Measurements from ENCODE around the gene ASAH2. TPM values are rescaled to one million over a fixed set of nuclear protein-coding genes. Genes with fewer than 3 reads are reported as not detected.

The ASAH2 gene
- polyA plus RNA-seq, 4 donors = 3.8 to 32.2 (median 14.1) TPM

GRCh38 chr10:50211670-50212069 is 39.6 kb downstream of the ASAH2 start:
- Histone ChIP-seq H3K9me3 (ENCODE audit: control insufficient read depth in 2 of 2, insufficient read depth in 1 of 2, low read depth in 1 of 2, low read length in 1 of 2) (no peaks in the 10 kb centered on the region), H3K36me3 (ENCODE audit: control insufficient read depth in 3 of 3, insufficient read depth in 2 of 3, low read depth in 1 of 3, low read length in 3 of 3) (peaks cover 0 to 7% (median 0%) of the 10 kb centered on the region in 3 donors), H3K4me1 (ENCODE audit: control insufficient read depth in 3 of 3, insufficient read depth in 2 of 3, low read depth in 1 of 3, low read length in 2 of 3) (no peaks in the 10 kb centered on the region), H3K27ac (ENCODE audit: low read depth in 1 of 3, low read length in 2 of 3) (no peak overlapping the region), H3K27me3 (ENCODE audit: control insufficient read depth in 3 of 3, insufficient read depth in 3 of 3, low read length in 3 of 3) (no peaks in the 10 kb centered on the region), H3K4me3 (ENCODE audit: low read depth in 1 of 3, low read length in 3 of 3) (no peak overlapping the region)
- no peak for DNase-seq
- FAIRE-seq = no peak
- 70 to 86% (median 80%) methylated on average over 3 of the region's 3 CpGs for WGBS, 3 donors

GRCh38 chr10:50210876-50211275 is 40.4 kb downstream of the ASAH2 start:
- FAIRE-seq (no peak), DNase-seq (no peak)
- no peaks in the 10 kb centered on the region for H3K4me1 ChIP-seq (ENCODE audit: control insufficient read depth in 3 of 3, insufficient read depth in 2 of 3, low read depth in 1 of 3, low read length in 2 of 3)
- H3K27me3 ChIP-seq (ENCODE audit: control insufficient read depth in 3 of 3, insufficient read depth in 3 of 3, low read length in 3 of 3) = no peaks in the 10 kb centered on the region
- H3K9me3 ChIP-seq (ENCODE audit: control insufficient read depth in 2 of 2, insufficient read depth in 1 of 2, low read depth in 1 of 2, low read length in 1 of 2) = no peaks in the 10 kb centered on the region
- peaks cover 0 to 4% (median 0%) of the 10 kb centered on the region in 3 donors for H3K36me3 ChIP-seq (ENCODE audit: control insufficient read depth in 3 of 3, insufficient read depth in 2 of 3, low read depth in 1 of 3, low read length in 3 of 3)
- no peak overlapping the region for H3K27ac ChIP-seq (ENCODE audit: low read depth in 1 of 3, low read length in 2 of 3)
- H3K4me3 ChIP-seq (ENCODE audit: low read depth in 1 of 3, low read length in 3 of 3) = no peak overlapping the region

Other genes starting within 250 kb of the ASAH2 start
- gene WASHC2A, start 183.6 kb downstream of the ASAH2 start, polyA plus RNA-seq = 10 to 100 TPM; 15.1 to 64.6 (median 20.3) TPM